Measurements from ENCODE around the gene ZKSCAN3.
"Not testable (repeated sequence)": the region's sequence is repeated elsewhere in the genome, so short reads cannot be mapped to it uniquely, and the experiment has no call there.

ZKSCAN3 gene

DNA sequence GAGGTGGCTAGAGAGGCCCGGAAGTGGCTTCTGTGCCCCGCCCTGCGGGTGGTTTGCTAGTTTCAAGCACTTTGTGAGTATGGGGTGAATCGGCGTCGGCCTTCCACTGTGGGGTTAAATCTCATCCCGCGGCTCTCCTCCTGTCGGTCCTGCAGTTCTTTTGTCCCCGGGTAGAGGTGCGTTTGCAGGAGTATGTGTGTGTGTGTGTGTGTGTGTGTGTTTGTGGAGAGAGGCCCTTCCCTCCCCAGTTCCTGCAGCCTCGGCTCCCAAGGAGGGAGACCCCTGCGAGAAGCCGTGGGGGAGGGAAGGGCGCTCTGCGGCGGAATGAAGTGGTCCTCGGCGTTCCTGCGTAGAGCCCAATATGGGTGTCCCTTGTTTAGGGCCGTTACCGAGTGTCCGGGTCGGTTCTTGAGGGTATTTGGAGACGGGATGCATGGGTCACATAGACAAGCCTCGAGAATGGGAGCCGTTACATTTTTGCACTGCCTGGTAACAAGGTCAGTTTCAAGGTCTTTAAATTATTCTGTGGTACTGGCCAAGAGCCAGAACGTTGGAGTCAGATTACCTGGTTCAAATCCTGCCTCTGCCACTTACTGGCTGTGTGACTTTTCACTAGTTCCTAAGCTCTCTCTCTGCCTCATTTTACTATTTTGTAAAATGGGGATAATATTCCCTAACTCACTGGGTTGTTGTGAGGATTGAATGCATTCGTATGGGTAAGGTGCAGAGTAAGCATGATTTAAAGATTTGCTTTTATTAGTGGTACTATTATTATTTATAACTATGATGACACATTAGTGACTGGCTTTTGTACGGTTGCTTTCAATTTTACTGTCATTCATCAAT lies at the start of gene ZKSCAN3:
TSS of gene ZKSCAN3 (plus strand) at position 56 of the 846 bp plus-strand sequence. CDS start 9,640 bp downstream, outside the sequence.
- peak; percentile 69 to 71 for DNase-seq

DNA sequence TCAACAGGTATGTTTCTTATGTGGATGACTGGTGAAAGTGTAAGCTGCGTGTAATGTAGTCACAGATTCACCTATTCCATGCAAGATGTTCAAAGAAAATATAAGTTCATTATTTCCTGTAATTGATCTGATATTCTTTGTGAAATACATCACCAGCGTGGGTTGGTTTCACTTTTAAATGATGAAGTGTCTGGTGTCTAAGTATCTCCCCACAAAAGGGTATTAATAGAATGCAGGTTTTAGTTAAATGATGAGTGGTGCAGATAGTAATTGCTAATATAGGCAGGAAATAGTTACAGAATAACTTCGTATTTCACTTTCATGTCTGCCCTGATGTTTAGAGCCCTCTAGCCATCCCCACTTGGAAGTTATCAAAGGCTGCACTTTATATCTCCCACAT lies 46.2 kb upstream of the ZKSCAN3 start:
- no peak for DNase-seq

DNA sequence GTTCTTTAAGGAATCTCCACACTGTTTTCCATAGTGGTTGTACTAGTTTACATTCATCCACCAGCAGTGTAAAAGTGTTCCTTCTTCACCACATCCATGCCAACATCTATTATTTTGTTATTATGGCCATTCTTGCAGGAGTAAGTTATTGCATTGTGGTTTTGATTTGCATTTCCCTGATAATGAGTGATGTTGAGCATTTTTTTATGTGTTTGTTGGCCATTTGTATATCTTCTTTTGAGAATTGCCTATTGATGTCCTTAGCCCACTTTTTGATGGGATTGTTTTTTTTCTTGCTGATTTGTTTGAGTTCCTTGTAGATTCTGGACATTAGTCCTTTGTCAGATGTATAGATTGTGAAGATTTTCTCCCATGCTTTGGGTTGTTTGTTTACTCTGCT lies 43.4 kb upstream of the ZKSCAN3 start:
- not testable (repeated sequence) for DNase-seq

DNA sequence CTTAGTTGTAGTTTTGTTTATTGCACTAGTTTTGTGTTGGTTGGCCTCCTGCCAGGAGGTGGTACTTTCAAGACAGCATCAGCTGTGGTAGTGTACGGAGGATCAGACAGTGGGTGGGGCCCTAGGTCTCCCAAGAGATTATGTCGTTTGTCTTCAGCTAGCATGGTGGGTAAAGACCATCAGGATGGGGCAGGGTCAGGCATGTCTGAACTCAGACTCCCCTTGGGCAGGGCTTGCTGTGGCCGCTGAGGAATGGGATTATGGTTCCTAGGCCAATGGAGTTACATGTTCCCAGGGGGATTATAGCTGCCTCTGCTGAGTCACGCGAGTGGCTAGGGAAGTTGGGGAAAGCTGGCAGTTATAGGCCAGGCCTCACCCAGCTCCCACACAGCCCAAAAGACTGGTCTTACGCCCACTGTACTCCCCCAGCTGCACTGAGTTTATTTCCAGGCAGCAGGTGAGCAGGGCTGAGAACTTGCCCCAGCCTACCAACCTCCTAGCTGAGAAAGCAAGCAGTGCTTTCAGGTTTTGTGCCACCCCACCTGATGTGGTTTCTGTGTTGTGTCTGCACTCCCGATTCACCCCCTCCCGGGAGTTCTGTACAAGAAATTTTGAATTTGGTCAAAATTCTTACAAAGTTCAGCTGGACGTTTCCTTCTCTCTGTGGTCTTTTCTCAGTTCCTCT lies 38.5 kb upstream of the ZKSCAN3 start:
- no peak for DNase-seq

DNA sequence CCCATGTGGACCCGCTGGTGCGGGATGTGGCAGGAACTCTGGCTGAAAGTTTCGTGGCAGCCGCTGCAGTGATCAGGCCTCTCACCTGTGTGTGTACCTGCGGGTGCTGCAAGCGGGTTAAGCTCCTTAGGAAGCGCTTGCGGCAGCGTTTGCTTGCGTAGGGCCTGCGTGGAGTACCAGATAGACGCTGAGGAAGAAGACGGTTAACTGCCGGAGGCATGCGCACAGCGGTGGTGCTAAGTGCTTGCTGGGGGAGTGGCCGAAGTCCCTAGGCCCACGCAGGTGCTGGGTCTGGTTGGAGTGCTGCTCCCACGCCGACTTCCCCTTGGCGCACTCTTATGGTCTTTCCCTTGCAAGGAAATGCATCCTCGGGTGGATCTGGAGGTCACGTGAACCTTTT lies 36.8 kb upstream of the ZKSCAN3 start:
- DNase-seq, result no peak

DNA sequence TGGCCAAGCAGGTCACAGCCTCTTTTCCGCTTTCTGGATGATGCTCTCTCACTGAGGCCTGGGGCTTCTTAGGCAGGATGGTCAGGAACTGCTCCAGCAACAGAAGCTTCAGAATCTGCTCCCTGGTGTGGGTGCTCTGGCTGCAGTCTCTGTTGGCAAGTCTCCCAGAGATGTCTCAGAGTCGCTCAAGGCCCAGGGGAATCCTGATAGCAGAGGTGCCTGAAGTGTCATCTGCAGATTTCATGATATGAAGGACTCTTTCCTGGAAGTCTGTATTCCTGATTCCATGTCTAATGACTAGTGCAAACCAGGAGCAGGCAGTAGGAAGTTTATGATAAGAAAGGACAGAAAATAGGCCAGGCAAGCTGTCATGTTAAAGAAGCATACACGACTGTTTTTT lies 34.1 kb upstream of the ZKSCAN3 start:
- no peak for DNase-seq

DNA sequence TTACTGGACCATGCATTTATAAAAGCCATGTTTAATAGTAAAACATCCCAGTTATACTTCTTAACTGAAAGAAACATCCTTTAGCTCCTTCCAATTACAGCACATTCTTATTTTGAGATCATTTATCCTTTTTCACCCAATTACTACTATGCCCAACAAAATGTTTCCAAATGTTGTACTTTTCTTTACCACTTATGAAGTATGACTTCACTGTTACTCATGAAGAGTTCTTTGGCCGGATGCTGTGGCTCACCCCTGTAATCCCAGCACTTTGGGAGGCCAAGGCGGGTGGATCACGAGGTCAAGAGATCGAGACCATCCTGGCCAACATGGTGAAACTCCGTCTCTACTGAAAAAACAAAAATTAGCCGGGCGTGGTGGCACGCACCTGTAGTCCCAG lies 31.9 kb upstream of the ZKSCAN3 start:
- not testable (repeated sequence) for DNase-seq

DNA sequence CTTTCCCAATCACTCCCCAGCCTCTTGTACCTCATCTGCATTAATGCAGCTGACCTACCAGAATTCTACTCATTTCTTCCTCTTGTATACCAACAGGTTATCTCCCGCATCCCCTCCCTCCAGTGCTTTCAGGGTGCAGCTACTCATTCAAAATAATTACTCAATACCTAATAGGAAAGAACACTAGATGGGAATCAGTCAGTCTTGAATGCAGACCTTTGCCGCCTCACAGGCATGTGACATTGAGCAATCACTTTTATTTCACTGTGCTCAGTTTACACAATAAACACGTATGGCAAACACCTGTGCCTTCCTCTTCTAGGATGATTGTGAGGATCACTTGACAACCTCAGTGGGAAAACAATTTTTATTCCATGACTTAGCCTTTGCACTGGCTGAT lies 27.1 kb upstream of the ZKSCAN3 start:
- DNase-seq, result no peak

DNA sequence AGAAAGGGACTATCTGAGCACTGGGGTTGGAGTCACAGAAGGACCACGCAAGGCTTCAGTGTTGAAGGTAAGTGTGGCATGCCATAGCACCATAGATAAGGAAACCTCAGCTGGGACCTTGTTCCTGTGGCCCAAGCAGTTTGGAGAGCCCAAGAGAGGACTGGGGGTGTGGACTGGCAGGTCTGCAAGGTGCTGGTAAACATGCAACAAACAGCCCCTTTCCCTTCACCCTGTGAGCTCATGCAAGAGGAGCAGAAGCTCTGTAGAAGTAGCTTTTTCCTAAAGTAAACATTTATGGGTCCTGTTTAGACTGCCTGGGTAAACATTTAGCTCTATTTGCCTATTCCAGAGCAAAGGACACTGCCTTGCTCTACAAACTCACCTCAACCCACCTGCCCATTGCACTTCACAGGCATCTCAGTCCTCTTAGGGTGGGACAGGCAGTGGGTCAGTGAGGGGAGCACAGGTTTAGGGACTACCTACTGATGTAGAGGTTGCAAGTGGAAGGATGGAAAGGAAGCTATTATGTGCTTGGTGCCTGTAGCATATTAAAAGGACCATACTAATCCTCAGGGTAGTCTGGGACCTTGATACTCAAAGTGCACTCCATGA lies 25.8 kb upstream of the ZKSCAN3 start:
- no peak for DNase-seq

DNA sequence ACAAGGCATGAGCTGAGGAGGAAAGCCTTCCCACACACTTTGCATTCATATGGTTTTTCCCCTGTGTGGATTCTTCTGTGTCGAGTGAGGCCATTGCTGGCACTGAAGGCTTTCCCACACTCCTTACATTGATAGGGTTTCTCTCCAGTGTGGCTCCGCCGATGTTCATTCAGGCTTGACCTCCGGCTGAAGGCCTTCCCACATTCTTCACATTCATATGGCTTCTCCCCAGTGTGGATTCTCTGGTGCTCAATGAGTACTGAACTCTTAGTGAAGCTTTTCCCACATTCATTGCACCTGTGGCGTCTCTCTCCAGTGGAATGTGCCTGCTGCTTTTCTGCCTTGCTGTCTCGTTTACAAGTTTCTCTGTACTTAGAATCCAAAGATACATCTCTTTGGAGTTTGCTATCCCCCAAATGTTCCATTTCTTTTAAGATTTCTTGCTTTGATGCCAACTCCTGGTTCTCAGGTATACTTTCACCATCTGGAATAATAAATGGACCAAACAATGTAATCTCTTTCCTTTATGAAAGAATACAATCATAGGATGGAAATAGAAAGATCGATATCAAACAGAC lies 23.3 kb upstream of the ZKSCAN3 start:
- DNase-seq, result no peak

DNA sequence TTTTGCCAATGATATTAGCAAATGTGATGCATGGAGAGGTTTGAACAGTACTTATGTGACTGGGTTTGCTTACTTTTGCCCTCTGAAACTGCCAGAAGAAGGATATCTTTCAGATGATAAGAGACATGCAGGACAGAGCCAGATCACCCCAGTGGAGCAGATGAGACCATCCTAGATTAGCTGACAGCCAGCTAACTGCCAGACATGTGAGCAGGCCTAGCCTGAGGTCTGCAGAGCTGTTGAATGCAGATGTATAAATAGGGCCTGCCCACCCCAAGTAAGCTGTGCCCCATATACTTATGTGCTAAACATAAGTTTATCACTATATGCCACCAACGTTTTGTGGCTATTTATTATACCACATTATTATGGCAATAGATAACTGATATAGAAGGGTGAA lies 19.7 kb upstream of the ZKSCAN3 start:
- no peak for DNase-seq

DNA sequence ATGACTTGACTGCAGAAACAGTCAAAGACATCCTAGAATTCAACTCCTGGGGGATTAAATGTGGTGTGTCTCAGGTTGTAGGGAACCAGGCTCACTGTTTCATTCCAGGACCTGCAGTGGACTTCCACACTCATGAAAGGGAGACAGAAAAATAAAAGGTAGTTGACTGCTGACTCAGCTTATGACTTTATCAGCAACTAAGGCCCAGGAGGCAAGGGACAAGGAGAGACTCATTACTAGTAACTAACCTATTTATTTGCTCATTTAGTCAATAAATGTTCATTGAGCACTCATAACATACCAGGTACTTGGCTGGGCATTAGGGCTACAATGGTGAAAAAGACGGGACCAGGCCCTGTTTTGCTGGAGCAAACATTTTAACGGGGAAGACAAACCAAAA lies 16.7 kb upstream of the ZKSCAN3 start:
- DNase-seq, result no peak

DNA sequence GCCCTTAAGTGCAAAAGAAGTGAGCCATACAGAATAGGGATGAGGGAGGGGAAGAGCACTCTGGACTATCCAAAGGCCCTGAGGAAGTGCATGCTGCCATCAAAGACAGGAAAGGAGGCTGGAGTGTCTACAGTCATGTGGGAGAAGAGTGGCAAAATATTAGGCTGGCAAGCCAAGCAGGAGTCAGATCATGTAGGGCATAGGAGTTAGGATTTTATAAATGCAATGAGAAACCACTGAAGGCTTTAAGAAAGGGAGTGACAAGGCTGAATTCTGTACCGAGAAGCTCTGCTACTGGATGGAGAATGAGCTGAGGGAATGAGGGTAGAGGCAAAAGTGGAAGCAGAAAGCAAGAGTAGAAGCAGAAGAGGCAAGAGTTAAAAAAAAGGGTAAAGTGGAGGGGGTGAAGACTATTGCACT lies 16.1 kb upstream of the ZKSCAN3 start:
- no peak for DNase-seq

DNA sequence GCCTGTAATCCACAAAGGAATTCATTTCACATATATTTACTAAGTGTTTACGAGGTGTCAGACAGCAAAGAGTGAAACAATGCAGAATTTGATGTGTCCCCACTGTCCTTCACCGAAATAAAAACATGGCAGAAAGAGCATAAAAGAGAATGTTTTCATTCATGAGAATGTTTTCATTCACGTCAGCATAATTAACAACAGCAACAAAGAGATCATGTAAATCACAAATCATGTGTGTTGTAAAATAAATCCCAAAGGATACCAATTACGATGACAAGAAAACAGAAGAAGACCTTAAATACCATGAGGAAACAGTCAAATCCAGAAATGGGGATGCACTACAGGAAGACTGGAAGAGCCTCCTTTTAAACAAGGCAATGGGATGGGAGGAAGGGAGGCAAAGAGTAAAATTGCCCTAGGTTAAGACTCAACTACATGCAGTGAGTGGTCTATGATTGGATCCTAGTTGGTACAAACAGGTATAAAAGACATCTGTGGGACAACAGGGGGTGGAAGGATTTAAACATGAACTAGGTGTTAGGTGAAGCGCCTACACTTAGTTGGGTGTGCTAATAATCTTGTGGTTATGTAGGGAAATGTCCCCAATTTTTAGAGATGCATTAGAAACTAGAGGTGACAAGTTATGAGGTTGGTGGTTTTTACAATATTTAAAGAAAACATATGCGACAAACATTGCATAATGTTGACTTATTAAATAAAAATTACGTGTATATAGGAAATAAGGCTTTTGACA lies 15.3 kb upstream of the ZKSCAN3 start:
- DNase-seq, result no peak

DNA sequence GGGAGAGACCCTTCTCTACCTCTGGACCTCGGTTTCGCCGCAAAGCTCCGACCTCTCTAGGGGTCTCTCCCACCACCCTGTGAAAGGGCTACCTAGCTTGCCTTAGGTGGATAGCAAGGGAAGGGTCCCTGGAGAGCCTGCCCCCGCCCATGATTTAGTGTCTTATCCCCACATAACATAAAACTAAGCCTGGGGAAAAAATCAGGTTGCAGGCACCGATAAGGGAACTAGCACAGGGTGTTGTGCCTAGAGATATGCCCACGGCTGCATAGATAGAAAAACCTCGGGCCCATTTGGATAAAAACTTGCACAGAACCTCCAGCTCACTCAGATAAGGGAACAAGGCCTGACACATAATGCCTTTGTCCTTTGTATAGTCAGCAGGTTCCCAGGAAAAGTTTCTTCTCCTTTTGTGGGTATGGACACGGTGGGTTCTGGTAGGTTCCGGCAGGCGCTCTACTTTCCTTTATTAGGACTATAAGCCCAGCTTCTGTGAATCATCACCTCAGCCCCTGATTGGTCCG lies 14.6 kb upstream of the ZKSCAN3 start:
- no peak for DNase-seq

DNA sequence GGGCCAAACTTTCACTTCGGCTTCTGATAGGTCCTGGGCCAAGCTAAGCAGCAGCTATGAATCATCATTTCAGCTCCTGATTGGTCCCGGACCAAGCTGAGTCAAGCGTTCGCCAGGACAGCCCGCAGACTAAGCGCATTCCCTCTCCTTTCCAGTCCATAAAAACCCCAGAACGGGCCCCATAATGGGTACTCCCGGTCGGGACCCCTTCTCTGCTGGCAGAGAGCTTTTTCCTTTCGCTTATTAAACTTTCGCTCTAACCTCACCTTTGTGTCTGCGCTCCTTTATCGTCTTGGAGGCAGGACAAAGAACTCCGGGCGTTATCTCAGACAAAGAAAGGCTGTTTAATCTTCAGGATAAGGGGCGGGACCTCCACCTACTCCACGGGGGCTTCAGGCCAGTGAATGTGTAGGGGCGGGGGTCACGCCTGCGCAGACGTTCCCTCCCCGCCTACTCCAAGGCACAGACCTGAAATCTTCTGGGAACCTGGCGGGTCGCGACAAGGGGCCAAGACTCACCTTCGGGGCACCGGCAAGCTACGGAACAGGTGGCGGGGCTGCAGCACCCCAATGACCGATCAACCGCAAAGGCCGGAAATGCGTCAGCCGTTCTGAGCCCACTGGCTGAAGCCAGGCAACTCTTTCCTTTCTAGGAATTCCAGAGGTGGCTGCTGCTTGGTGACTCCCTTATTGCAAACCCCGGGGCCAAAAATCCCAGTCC lies 14.0 kb upstream of the ZKSCAN3 start, which contains the start of gene ZSCAN31:
TSS of gene ZSCAN31 (minus strand) at position 585 of the 720 bp plus-strand sequence. CDS start 6,465 bp downstream, outside the sequence.
- peak; percentile 44 to 46 for DNase-seq

DNA sequence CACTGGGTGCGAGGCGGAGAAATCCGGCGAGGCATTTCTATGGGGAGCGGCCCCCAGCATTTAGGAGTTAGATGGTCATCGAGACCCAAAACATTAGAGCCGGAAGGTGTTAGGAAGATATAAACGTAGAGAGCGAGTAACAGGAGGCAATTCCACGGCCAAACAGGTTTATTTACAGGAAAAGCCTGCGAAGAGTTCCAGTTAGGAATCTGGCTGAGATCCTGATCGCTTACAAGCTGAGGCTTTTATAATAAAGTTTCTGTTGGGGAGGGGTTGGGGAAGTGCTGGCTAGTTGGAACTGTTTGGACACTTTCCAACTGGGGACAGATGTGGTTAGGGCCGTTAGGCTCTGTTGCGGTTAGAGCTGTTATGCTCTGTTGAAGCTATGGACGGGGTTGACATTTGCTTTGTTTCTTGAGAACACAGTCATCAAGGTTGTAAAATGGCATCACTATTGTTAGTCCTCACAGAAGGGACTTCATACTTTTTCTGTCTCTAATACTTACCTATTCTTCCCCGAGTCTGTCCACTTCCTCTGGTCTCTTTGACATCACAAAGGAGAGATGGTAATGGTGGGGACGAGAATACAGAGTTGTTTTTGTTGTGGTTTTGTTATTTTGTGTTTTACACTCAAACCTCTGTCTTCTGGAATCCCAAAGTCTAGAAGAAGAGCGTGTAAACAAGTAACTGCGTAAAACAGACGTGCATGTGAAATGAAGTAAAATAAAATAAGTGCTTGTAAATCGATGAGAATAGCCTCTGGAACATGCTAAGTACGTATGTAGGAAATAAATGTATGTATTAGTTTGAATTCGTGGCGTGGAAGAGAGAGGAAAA lies 13.2 kb upstream of the ZKSCAN3 start:
- no peak for DNase-seq

DNA sequence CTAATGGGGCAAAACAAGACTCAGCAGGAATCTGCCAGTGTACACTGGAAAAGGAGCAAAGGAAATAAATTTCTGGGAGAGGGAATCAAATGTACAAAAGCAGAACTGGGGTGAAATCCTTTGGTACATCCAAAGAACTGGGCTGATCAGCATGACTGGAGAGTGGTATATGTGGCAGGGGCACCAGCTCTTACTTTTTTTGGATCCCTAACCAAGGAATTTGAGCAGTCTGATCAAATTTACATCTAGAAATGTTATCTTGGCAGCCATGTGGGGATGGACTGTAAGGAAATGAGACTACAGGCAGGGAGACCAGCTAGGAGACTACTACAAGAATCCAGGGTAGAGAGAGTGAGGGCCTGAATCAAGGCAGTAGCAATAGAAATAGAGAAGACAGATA lies 12.6 kb upstream of the ZKSCAN3 start:
- no peak for DNase-seq

DNA sequence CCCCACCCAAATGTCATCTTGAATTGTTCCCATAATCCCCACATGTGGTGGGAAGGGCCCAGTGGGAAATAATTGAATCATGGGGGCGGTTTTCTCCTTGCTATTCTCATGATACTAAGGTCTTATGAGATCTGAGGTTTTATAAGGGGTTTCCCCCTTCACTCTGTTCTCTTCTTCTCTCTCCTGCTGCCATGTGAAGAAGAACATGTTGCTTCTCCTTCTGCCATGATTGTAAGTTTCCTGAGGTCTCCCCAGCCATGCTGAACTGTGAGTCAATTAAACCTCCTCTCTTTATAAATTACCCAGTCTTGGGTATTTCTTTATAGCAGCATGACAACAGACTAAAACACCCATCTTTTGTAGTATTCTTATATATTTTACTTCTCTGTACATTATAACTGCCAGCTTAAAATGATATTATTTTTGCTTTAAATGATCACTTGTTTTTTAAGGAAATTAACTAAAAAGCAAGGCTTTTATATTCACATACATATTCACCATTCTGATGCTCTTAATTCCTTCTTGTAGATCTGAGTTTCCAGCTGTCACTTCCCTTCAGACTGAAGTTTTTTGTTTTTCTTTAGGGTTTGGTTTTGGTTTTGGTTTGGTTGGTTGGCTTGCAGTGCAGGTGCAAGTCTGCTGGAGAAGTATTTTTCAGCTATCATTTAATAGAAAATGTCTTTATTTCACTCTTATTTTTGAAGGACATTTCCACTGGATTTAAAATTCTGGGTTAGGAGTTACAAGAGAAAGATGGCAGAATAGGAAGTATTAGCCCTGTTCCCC lies 9.2 kb upstream of the ZKSCAN3 start:
- DNase-seq, result no peak

Data from NCI-H1930 (cell line).